Measurements from ENCODE around the gene RAPGEF4.
"Not testable (repeated sequence)": the region's sequence is repeated elsewhere in the genome, so short reads cannot be mapped to it uniquely, and the experiment has no call there.

The RAPGEF4 gene

DNA sequence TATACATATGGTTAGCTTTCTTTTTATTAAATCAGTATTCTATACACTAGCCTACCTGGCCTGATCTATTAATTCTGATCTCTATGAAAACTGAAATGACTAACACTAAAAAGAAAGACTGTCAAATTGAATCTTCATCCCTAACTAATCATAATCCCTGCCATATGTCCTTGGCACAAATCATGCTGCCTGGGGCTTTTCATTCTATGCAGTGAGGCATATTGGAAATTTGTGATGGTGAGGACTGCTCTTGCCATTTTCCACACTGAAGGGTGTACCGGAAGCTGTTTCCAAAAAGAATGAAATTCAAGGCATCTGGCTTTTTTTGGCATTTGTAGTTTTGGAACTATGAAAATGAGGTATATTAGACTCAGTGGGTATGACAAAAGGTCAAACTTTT lies 39.7 kb downstream of the RAPGEF4 start:
- DNase-seq: no peak

DNA sequence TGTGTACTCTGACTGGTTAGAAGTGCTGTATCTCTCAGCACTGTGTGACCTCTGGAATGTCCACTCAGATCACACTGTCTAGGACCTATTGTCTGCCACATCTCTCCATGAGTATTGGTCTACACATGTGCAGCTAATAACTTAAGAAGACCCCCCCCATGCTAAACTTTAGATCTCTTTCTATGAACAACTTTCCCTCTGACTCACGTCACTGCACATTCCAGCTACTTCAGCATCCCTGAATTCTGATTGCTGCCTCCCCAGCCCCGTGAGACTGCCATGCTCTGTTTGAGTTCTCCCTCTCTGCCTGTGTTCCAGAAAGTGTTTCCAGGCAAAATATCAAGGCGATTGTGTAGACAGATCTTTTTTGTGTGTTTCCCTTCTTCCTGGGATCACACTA lies 41.8 kb downstream of the RAPGEF4 start:
- no peak for DNase-seq

GRCh38 chr2:172782506-172783164 lies 47.0 kb downstream of the RAPGEF4 start:
- DNase-seq: no peak

- peak; percentile 32 for DNase-seq
Observed at GRCh38 chr2:172783165-172783898, 47.7 kb downstream of the RAPGEF4 start.

DNA sequence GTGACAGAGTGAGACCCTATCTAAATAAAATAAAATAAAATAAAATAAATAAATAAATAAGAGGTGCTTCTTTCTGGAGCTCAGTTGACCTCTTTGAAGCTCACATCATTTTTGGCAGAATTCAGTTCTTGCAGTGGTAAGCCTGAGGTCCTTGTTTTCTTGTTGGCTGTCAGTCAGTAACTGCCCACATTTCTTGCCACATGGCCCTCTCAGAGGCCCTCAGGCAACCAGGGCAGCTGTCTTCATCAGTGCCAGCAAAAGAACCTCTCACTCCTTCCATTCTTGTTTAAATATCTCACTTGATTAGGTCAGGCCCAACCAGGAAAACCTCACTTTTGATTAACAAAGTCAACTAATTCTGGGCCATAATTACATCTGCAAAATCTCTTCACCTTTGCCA lies 53.2 kb downstream of the RAPGEF4 start:
- no peak for DNase-seq

GRCh38 chr2:172790404-172790803 lies 54.8 kb downstream of the RAPGEF4 start:
- DNase-seq: no peak

GRCh38 chr2:172791953-172792352 lies 56.3 kb downstream of the RAPGEF4 start:
- DNase-seq: no peak

DNA sequence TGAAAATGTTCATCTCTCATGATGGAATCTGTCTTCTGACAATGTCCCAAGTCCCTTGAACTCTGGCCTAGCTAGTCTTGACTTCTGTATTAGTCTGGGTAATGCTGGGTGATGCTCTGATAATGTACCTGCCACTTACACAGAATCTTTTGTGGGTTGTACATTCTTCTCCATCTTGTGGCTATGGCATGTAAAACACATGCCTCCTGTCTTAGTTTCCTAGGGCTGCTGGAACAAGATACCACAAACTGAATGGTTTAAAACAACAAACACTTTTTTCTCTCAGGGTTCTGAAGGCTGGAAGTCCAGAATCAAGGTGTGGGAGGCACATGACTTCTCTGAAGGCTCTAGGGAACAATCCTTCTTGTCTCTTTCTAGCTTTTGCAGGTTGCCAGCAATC lies 57.1 kb downstream of the RAPGEF4 start:
- DNase-seq: no peak

DNA sequence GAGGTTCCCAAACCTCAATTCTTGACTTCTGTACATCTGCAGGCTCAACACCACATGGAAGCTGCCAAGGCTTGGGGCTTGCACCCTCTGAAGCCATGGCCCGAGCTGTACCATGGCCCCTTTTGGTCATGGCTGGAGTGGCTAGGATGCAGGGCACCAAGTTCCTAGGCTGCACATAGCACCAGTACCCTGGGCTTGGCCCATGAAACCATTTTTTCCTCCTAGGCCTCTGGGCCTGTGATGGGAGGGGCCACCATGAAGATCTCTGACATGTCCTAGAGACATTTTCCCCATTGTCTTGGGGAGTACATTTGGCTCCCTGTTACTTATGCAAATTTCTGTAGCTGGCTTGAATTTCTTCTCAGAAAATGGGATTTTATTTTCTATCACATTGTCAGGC lies 67.7 kb downstream of the RAPGEF4 start:
- DNase-seq: not testable (repeated sequence)

DNA sequence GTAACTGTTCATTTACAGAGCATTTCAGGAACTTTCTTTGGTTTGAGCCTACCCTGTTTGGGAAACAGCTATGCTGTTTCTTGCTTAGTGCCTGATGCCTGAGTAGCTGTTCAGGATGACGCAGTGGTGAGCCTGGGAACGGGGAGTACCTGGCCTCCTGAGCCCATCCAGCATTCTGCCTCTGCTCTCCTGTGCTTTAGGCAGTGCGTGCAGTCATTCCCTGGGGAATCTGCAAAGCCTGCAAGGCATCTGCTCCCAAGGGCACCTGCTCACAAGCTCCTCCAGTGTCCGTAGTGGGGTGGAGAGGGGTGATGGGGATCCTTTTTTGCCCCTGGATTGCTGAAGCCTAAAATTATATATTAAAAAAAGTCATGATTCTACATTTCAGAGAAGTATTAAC lies 68.8 kb downstream of the RAPGEF4 start:
- DNase-seq: no peak

DNA sequence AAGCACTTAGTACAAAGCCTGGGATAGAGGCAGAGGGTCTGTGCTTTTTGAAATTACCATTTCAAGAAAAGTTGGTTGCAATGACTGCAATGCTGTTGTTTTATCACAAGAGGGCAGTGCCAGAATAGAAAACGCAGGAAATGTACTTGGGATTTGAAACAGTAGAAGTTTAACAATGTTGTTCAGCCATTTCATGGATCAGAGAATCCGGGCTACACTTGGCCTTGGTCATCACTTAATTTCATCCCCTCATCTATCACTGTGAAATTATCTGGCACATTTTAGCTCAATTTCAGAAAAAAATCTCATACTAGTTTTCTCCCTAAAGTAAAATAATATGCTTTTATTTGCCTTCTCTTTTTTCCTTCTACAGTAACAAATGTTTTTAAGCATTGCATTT lies 70.8 kb downstream of the RAPGEF4 start:
- peak; percentile 40 for DNase-seq

DNA sequence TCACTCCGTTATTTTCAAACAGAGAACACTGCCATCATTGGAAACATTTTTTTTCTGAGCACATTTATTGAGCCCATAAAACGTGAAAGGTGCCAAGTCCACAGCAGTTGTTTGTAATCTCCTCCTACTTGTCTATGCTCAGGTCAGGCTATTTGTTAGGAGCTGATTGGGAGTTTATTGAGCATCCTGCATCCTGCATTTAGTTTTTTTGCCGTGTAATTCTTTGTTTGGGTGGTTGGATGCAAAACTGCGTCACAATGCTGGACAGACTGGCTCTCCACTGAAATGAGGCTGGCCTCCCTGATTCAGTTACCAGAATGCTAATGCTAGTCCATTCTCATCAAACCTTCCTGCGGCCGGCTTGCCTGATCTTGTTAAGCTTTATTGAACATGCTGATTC lies 71.4 kb downstream of the RAPGEF4 start:
- peak; percentile 24 for DNase-seq

- DNase-seq: no peak
Observed at GRCh38 chr2:172808156-172808555, 72.5 kb downstream of the RAPGEF4 start.

DNA sequence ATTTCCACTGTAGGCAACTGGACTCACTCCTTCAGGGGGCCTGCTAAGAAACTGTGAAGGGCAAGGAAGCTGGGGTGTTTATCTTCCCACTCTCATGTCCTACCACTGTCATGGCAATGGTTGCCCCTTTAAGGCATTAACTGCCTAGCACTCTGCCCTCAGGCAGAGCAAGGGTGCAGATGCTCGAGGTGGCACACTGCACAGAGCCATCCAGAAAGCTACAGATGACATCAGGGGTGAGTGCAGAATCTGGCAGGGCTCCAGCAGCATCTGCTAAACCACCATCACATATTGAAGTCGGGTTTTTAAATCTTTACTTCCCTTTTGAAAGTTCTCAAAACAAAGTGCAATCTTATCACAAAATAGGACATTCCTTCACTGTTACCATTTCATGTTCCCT lies 75.4 kb downstream of the RAPGEF4 start:
- DNase-seq: no peak

DNA sequence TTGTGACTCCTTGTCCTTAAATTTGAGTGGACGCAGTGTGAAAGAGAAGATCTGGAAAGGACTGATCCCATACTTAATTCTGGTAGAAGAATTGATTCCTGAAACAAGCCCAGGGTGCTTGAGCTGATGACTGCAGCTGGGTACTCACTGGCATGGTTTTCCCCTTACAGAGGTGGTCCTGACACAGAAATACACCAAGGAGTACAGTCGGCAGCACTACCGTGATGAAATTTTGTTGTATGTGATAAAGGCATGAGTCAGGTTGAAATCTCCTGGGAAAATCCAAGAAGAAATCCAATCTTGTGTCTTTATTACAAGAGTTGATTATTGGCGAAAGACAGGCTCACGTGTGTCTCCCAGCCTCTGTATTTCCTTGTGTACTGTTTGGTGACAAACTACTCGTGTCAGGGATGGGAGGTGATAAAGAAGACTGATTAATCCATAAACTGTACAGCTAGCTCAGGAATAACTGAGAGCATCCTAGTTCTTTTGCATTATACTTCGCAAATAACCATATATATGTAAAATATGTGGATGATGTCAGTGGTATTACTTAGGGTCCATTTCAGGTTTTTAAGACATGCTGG lies 76.6 kb downstream of the RAPGEF4 start:
- DNase-seq: no peak

GRCh38 chr2:172813314-172813888 lies 77.8 kb downstream of the RAPGEF4 start:
- DNase-seq: no peak

GRCh38 chr2:172817411-172817810 lies 81.8 kb downstream of the RAPGEF4 start:
- no peak for DNase-seq

- no peak for DNase-seq
Observed at GRCh38 chr2:172819943-172820342, 84.3 kb downstream of the RAPGEF4 start.

GRCh38 chr2:172821370-172822338 lies 86.0 kb downstream of the RAPGEF4 start:
- DNase-seq: no peak

DNA sequence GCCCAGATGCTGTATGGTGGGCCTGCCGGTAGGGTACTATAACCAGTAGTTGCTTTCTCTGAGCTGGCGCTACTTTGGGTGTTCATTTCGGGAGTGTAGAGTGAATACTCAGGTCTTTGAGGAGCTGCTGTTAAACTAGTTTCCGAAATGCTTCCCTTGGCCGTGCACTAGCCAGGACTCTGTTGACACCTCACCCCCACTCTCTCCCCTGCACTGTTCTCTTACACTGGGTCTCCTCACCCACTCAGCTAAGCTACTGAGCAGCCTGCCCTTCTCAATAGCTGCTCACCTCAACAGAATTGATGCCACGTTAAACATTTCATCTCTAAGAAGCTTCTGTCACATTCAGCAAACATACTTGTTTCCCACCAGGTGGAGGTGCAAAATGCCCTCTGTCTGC lies 86.9 kb downstream of the RAPGEF4 start:
- DNase-seq: no peak

DNA sequence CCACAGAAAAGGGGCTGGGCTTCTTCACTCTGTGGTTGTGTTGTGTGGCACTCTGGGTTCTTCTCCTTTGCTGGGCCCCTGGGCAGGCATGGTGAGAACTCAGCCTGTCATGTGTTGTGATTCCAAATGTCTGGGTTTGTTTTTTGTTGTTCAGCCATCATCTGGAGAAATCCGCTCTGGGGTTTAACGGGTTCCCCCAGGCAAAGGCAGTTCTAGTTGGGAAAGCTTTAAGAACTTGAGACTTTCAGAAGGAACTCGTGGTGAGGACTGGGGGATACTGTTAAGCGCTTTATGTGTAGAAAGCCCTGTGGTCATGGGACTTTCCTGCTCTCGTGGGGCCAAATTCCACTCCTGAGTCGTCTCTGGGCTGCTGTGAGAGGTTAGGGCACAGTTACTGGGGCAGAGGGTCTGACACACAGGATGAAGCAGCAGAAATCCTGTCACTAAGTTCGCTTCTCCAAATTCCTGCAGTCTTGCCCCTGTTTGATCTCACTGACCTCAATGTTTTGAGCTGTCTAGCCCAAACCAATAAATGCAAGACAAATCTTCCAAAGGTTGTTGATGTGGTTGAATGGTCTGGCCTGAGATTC lies 87.7 kb downstream of the RAPGEF4 start:
- no peak for DNase-seq

DNA sequence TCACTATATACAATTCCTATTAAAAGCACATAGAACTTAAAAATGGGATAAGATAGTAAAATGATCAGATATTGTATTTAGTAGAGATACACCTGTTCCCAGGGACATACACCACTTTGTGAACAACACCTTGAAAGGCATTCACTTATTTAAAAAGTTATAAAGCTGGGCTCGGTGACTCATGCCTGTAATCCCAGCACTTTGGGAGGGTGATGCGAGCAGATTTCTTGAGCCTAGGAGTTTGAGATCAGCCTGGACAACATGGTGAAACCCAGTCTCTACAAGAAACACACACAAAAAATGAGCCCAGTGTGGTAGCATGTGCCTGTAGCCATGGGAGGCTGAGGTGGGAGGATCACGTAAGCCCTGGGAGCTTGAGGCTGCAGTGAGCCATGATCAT lies 90.9 kb downstream of the RAPGEF4 start:
- DNase-seq: no peak

All from right kidney (tissue), 1 donor.